IMR-90 (cell line): Measurements from ENCODE around the gene HASPIN. TPM values are rescaled to one million over a fixed set of nuclear protein-coding genes. Genes with fewer than 3 reads are reported as not detected.
A peak's percentile ranks its signal among the peaks of the same experiment; 100 is the strongest.

Experiments used
- ATAC-seq: fragments of 200-7000 bp; cut with Tn5 transposase; 2 replicates; pipeline ENCODE4 v1.9.1; 2020; ENCODE audit warnings: low read depth, mild to moderate bottlenecking, moderate library complexity
- BruUV-seq: library from RNA; stranded (reverse); fragments of 400-500 nt; replicated peaks from 2 replicates; lab custom pipeline; 2021; lab: Mats Ljungman, UMichigan
- CTCF ChIA-PET: fragments of 300-600 bp; formaldehyde crosslinking; extraction: SDS; loops from one replicate; lab custom pipeline; 2021; ENCODE audit warnings: antibody characterized with exemption; lab: Yijun Ruan, JAX
- POLR2A ChIA-PET: fragments of 300-600 bp; sonication (Branson Sonifier 250); formaldehyde crosslinking; loops from one replicate; lab custom pipeline; 2022; ENCODE audit warnings: antibody characterized with exemption; ENCODE audit not compliant: unreplicated experiment; lab: Charles Lee
- DNase-seq: peaks from one replicate; pipeline ENCODE4 v3.0.0; 2013
- H2AFZ ChIP-seq: replicated peaks from 2 replicates; pipeline ENCODE3; 2013; ENCODE audit warnings: low read length, mild to moderate bottlenecking; ENCODE audit not compliant: poor library complexity
- H2AK5ac ChIP-seq: 2 replicates; pipeline ENCODE4 v1.6.1; 2013; ENCODE audit warnings: low read depth, low read length, inconsistent platforms
- H2AK9ac ChIP-seq: replicated peaks from 2 replicates; pipeline ENCODE3; 2013; ENCODE audit warnings: mild to moderate bottlenecking, low read depth, low read length, moderate library complexity; ENCODE audit not compliant: poor library complexity
- H2BK120ac ChIP-seq: 2 replicates; pipeline ENCODE4 v1.6.1; 2013; ENCODE audit warnings: low read depth, low read length, inconsistent platforms
- H2BK15ac ChIP-seq: 3 replicates; pipeline ENCODE4 v1.6.1; 2013; ENCODE audit warnings: low read depth, low read length, inconsistent platforms
- H2BK20ac ChIP-seq: 2 replicates; pipeline ENCODE4 v1.6.1; 2013; ENCODE audit warnings: low read depth, mild to moderate bottlenecking, inconsistent platforms, low read length, moderate library complexity
- H2BK5ac ChIP-seq: 2 replicates; pipeline ENCODE4 v1.6.1; 2013; ENCODE audit warnings: mild to moderate bottlenecking, low read depth, low read length, inconsistent platforms; ENCODE audit not compliant: poor library complexity, severe bottlenecking
- H3K14ac ChIP-seq: replicated peaks from 2 replicates; pipeline ENCODE4 v1.6.1; 2013; ENCODE audit warnings: low read depth, low read length, inconsistent platforms
- H3K18ac ChIP-seq: 2 replicates; pipeline ENCODE4 v1.6.1; 2013; ENCODE audit warnings: low read depth, low read length, control low read depth
- H3K23ac ChIP-seq: 2 replicates; pipeline ENCODE4 v1.6.1; 2013; ENCODE audit warnings: low read depth, low read length, inconsistent platforms
- H3K27ac ChIP-seq: 2 replicates; pipeline ENCODE4 v1.5.1; 2013; ENCODE audit warnings: mild to moderate bottlenecking, control low read depth, low read length; ENCODE audit not compliant: insufficient read depth
- H3K27me3 ChIP-seq: 2 replicates; pipeline ENCODE4 v1.6.1; 2013; ENCODE audit warnings: low read length; ENCODE audit not compliant: control insufficient read depth, insufficient read depth
- H3K36me3 ChIP-seq: 2 replicates; pipeline ENCODE4 v1.6.1; 2013; ENCODE audit warnings: low read length, mixed read lengths; ENCODE audit not compliant: control insufficient read depth, insufficient read depth
- H3K4ac ChIP-seq: 2 replicates; pipeline ENCODE4 v1.6.1; 2013; ENCODE audit warnings: low read depth, low read length, inconsistent platforms
- H3K4me1 ChIP-seq: 2 replicates; pipeline ENCODE4 v1.6.1; 2013; ENCODE audit warnings: low read length, mixed read lengths; ENCODE audit not compliant: control insufficient read depth, insufficient read depth
- H3K4me2 ChIP-seq: 2 replicates; pipeline ENCODE4 v1.6.1; 2013; ENCODE audit warnings: low read depth, mild to moderate bottlenecking, control low read depth, low read length, moderate library complexity
- H3K4me3 ChIP-seq: 2 replicates; pipeline ENCODE4 v1.5.1; 2013; ENCODE audit warnings: low read depth, mild to moderate bottlenecking, control low read depth, low read length, moderate library complexity; ENCODE audit not compliant: insufficient read depth
- H3K56ac ChIP-seq: 2 replicates; pipeline ENCODE4 v1.6.1; 2013; ENCODE audit warnings: low read length, inconsistent platforms; ENCODE audit not compliant: insufficient read depth; ENCODE audit errors: extremely low read depth
- H3K79me1 ChIP-seq, 2 experiments: 2 replicates each; pipeline ENCODE4 v1.6.1; 2013; ENCODE audit warnings: low read length in 2 of 2, inconsistent platforms in 1 of 2, low read depth in 1 of 2
- H3K9ac ChIP-seq: 2 replicates; pipeline ENCODE4 v1.6.1; 2013; ENCODE audit warnings: low read depth, low read length, control low read depth
- H3K9me1 ChIP-seq: 2 replicates; pipeline ENCODE4 v1.6.1; 2013; ENCODE audit warnings: low read length, inconsistent platforms; ENCODE audit not compliant: insufficient read depth
- H3K9me3 ChIP-seq: 2 replicates; pipeline ENCODE4 v1.6.1; 2013; ENCODE audit warnings: low read length; ENCODE audit not compliant: control insufficient read depth, insufficient read depth
- H4K20me1 ChIP-seq: 2 replicates; pipeline ENCODE4 v1.6.1; 2013; ENCODE audit warnings: low read length, inconsistent platforms; ENCODE audit not compliant: insufficient read depth
- H4K5ac ChIP-seq: 2 replicates; pipeline ENCODE4 v1.6.1; 2013; ENCODE audit warnings: mild to moderate bottlenecking, low read depth, low read length, control low read depth
- H4K8ac ChIP-seq, 2 experiments: 2 replicates each; pipeline ENCODE4 v1.6.1; 2013; ENCODE audit warnings: low read depth in 2 of 2, low read length in 2 of 2, control low read depth in 1 of 2, inconsistent platforms in 1 of 2
- H4K91ac ChIP-seq: 2 replicates; pipeline ENCODE4 v1.6.1; 2013; ENCODE audit warnings: low read depth, low read length, inconsistent platforms; ENCODE audit not compliant: insufficient read depth
- BHLHE40 ChIP-seq: fragments of 150-350 bp; IDR thresholded peaks from 2 replicates; pipeline ENCODE4 v1.6.1; 2016; ENCODE audit warnings: mild to moderate bottlenecking, low read depth, low read length
- CEBPB ChIP-seq: IDR thresholded peaks from 2 replicates; pipeline ENCODE4 v1.6.1; 2012; ENCODE audit warnings: low read depth, low read length, improper control_type of control experiment
- CHD1 ChIP-seq: IDR thresholded peaks from 2 replicates; pipeline ENCODE4 v1.6.1; 2012; ENCODE audit warnings: low read depth, low read length, improper control_type of control experiment
- CTCF ChIP-seq: conservative IDR thresholded peaks from 2 replicates; pipeline ENCODE4 v1.5.1; 2012; ENCODE audit warnings: mild to moderate bottlenecking, low read depth, low read length, improper control_type of control experiment
- FOS ChIP-seq: fragments of 150-350 bp; IDR thresholded peaks from 2 replicates; pipeline ENCODE4 v1.6.1; 2016; ENCODE audit warnings: low read depth, low read length
- MAFK ChIP-seq: IDR thresholded peaks from 2 replicates; pipeline ENCODE4 v1.6.1; 2012; ENCODE audit warnings: low read depth, low read length, improper control_type of control experiment
- MAZ ChIP-seq: IDR thresholded peaks from 2 replicates; pipeline ENCODE4 v1.6.1; 2012; ENCODE audit warnings: low read depth, mild to moderate bottlenecking, low read length, improper control_type of control experiment, moderate library complexity, borderline replicate concordance
- NFE2L2 ChIP-seq: fragments of 150-350 bp; IDR thresholded peaks from 2 replicates; pipeline ENCODE4 v1.6.1; 2016; ENCODE audit warnings: low read depth, mild to moderate bottlenecking, low read length
- RAD21 ChIP-seq: IDR thresholded peaks from 2 replicates; pipeline ENCODE4 v1.6.1; 2012; ENCODE audit warnings: low read length, improper control_type of control experiment
- RCOR1 ChIP-seq: IDR thresholded peaks from 2 replicates; pipeline ENCODE4 v1.6.1; 2012; ENCODE audit warnings: mild to moderate bottlenecking, low read length, improper control_type of control experiment; ENCODE audit not compliant: insufficient replicate concordance
- RFX5 ChIP-seq: IDR thresholded peaks from 2 replicates; pipeline ENCODE4 v1.8.0; 2012; ENCODE audit warnings: low read depth, mild to moderate bottlenecking, low read length, moderate library complexity
- USF2 ChIP-seq: fragments of 150-350 bp; IDR thresholded peaks from 2 replicates; pipeline ENCODE4 v1.6.1; 2017; ENCODE audit warnings: mild to moderate bottlenecking, antibody characterized with exemption, low read length, low read depth
- WGBS, 2 experiments: methylation state at CpG; one replicate each; pipeline versions ENCODE4 v1.1.5 to v1.1.7; 2013; ENCODE audit warnings: missing lambda C conversion rate in 2 of 2; ENCODE audit not compliant: insufficient read length in 1 of 2; ENCODE audit errors: extremely low coverage in 2 of 2; 5-methylcytosine and 5-hydroxymethylcytosine counted together
- dilution Hi-C: fragments of 300-500 bp; cut with HindIII; formaldehyde crosslinking; loops from one replicate; pipeline ENCODE4 v1.14.3; 2018; ENCODE audit warnings: low sequenced_read_pairs; ENCODE audit not compliant: unreplicated experiment
- in situ Hi-C: fragments of 300-500 bp; cut with MboI; formaldehyde crosslinking; loops from 3 replicates; pipeline ENCODE4 v1.14.3; 2019; ENCODE audit warnings: low sequenced_read_pairs, inconsistent platforms, mixed read lengths
- intact Hi-C: fragments of 100-400 bp; cut with micrococcal nuclease; formaldehyde crosslinking; loops from 2 replicates; pipeline ENCODE4 v1.10.0; 2022
- polyA plus RNA-seq, 3 experiments: library from polyadenylated mRNA; depleted of rRNA; stranded (reverse); fragments of >200 nt; gene quantifications; 2 replicates each; pipeline ENCODE4 v1.2.3, GENCODE V29; 2012; ENCODE audit warnings: low replicate concordance in 1 of 3
- total RNA-seq: library from RNA; depleted of rRNA; stranded (reverse); fragments of >200 nt; gene quantifications from 2 replicates; pipeline ENCODE4 v1.2.3, GENCODE V29; 2012
- TF ChIP-seq, protein P1 (sequence below): fragments of 150-350 bp; IDR thresholded peaks from 2 replicates; pipeline ENCODE4 v1.6.1; 2016; ENCODE audit warnings: low read depth, mild to moderate bottlenecking, low read length, moderate library complexity, borderline replicate concordance

HASPIN gene
- total and polyA plus RNA-seq, 2 of the 4 experiments (the other 2 are of a cell fraction): 2.2 to 4.3 TPM

GRCh38 chr17:3723556-3724377 lies at the start of gene HASPIN (continued):
- TF ChIP-seq MAZ: peak; percentile 44; the same call in 1 of the 2 replicates

- no peak overlapping the region for H2BK15ac ChIP-seq
- H2BK5ac ChIP-seq: no peak overlapping the region
- H4K91ac ChIP-seq: no peak overlapping the region
- no peak overlapping the region for H4K8ac ChIP-seq
- TF ChIP-seq CEBPB (no peak), CTCF (no peak), MAFK (no peak), RFX5 (no peak), RAD21 (no peak), BHLHE40 (no peak), USF2 (no peak), NFE2L2 (no peak), RCOR1 (no peak), FOS (no peak), CHD1 (no peak)
- TF ChIP-seq, protein P1, sequence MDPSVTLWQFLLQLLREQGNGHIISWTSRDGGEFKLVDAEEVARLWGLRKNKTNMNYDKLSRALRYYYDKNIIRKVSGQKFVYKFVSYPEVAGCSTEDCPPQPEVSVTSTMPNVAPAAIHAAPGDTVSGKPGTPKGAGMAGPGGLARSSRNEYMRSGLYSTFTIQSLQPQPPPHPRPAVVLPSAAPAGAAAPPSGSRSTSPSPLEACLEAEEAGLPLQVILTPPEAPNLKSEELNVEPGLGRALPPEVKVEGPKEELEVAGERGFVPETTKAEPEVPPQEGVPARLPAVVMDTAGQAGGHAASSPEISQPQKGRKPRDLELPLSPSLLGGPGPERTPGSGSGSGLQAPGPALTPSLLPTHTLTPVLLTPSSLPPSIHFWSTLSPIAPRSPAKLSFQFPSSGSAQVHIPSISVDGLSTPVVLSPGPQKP: no peak
- no peak overlapping the region for H4K5ac ChIP-seq
- no peak overlapping the region for H2AFZ ChIP-seq
- intact Hi-C loops: no loop called here
- DNase-seq: no peak
- in situ Hi-C loops: no loop called here
- ChIA-PET POLR2A (no interaction called here), CTCF (no interaction called here)
- H2AK9ac ChIP-seq: no peak overlapping the region
- H2BK20ac ChIP-seq: no peak overlapping the region
- H3K23ac ChIP-seq: no peak overlapping the region
- H3K79me1 ChIP-seq: peaks cover 0 to 13% of the 10 kb centered on the region in 2 experiments; a peak in 2 of 4 replicates
- no peak overlapping the region for H2AK5ac ChIP-seq
- 83% methylated on average over 7 of the region's 11 CpGs; no CpG with 5 or more reads in 1 of the 2 experiments for WGBS, 2 experiments
- no peaks in the 10 kb centered on the region; the same call in 1 of the 2 replicates for H3K27me3 ChIP-seq
- H3K4me2 ChIP-seq: no peak overlapping the region
- H3K9ac ChIP-seq: no peak overlapping the region
- H3K4ac ChIP-seq: no peak overlapping the region
- no peaks in the 10 kb centered on the region for H3K4me1 ChIP-seq
- H4K20me1 ChIP-seq: peaks cover 3% of the 10 kb centered on the region; the same call in 1 of the 2 replicates
- no peak overlapping the region for H2BK120ac ChIP-seq
- dilution Hi-C loops: no loop called here
- no peak for ATAC-seq
- H3K14ac ChIP-seq: no peak overlapping the region
- no peak overlapping the region for H3K56ac ChIP-seq
- H3K9me1 ChIP-seq: peaks cover 12% of the 10 kb centered on the region
- H3K27ac ChIP-seq: no peak overlapping the region
- no peaks in the 10 kb centered on the region for H3K9me3 ChIP-seq
- no peak overlapping the region for H3K4me3 ChIP-seq
- H3K18ac ChIP-seq: no peak overlapping the region
- no peaks in the 10 kb centered on the region for H3K36me3 ChIP-seq
- no TSS peak for BruUV-seq
Observed at GRCh38 chr17:3675886-3676285, 47.8 kb upstream of the HASPIN start.
